CD4-positive, alpha-beta T cell (primary cell): ENCODE data around the gene CSAD. TPM values are rescaled to one million over a fixed set of nuclear protein-coding genes. Genes with fewer than 3 reads are reported as not detected.

Experiments used
- ATAC-seq: fragments of 200-7000 bp; cut with Tn5 transposase; one replicate; pipeline ENCODE4 v1.10.0; 2022; ENCODE audit warnings: mild to moderate bottlenecking; ENCODE audit not compliant: poor library complexity
- CTCF ChIA-PET: fragments of 350-600 bp; sonication (Branson Sonifier 250); formaldehyde crosslinking; loops from one replicate; lab custom pipeline; 2021; ENCODE audit warnings: antibody characterized with exemption, inconsistent platforms; lab: Charles Lee
- POLR2A ChIA-PET: fragments of 350-600 bp; sonication (Branson Sonifier 250); formaldehyde crosslinking; loops from one replicate; lab custom pipeline; 2021; ENCODE audit warnings: antibody characterized with exemption, inconsistent platforms; lab: Charles Lee
- DNase-seq, 14 experiments: peaks; one replicate each; pipeline ENCODE4 v3.0.0-alpha.2; 2013 to 2020; ENCODE audit warnings: mixed read lengths in 2 of 14
- H3K27ac ChIP-seq, 2 donors: one replicate each; pipeline versions ENCODE4 v1.5.1 to v1.7.0; 2013; ENCODE audit warnings: low read length in 2 of 2, low read depth in 1 of 2, mild to moderate bottlenecking in 1 of 2
- H3K27me3 ChIP-seq, 2 experiments: 1 replicate in 1 of 2; 2 replicates in 1 of 2; pipeline versions ENCODE4 v1.6.1 to v1.7.0; 2013; ENCODE audit warnings: low read length in 2 of 2, control low read depth in 1 of 2, mild to moderate bottlenecking in 1 of 2, moderate library complexity in 1 of 2; ENCODE audit not compliant: insufficient read depth in 2 of 2, control insufficient read depth in 1 of 2
- H3K36me3 ChIP-seq: one replicate; pipeline ENCODE4 v1.6.1; 2013; ENCODE audit warnings: low read length, control low read depth; ENCODE audit not compliant: insufficient read depth
- H3K4me1 ChIP-seq: one replicate; pipeline ENCODE4 v1.6.1; 2013; ENCODE audit warnings: low read length, control low read depth; ENCODE audit not compliant: insufficient read depth
- H3K4me3 ChIP-seq: one replicate; pipeline ENCODE4 v1.5.1; 2013; ENCODE audit warnings: mild to moderate bottlenecking, low read length, moderate library complexity
- H3K9me3 ChIP-seq, 2 experiments: 1 replicate in 1 of 2; 2 replicates in 1 of 2; pipeline versions ENCODE4 v1.6.1 to v1.7.0; 2013; ENCODE audit warnings: low read length in 2 of 2, mild to moderate bottlenecking in 2 of 2, control low read depth in 1 of 2, moderate library complexity in 1 of 2; ENCODE audit not compliant: control insufficient read depth in 1 of 2, insufficient read depth in 1 of 2
- H3K27ac Mint-ChIP-seq: one replicate; pipeline ENCODE4 v1.8.0; 2020; ENCODE audit warnings: mixed read lengths
- H3K27me3 Mint-ChIP-seq: one replicate; pipeline ENCODE4 v1.8.0; 2021; ENCODE audit warnings: mixed read lengths
- H3K36me3 Mint-ChIP-seq: one replicate; pipeline ENCODE4 v1.8.0; 2021; ENCODE audit warnings: low read depth, mixed read lengths
- H3K4me1 Mint-ChIP-seq: one replicate; pipeline ENCODE4 v1.8.0; 2021; ENCODE audit warnings: low read depth, mixed read lengths
- H3K4me3 Mint-ChIP-seq: one replicate; pipeline ENCODE4 v1.8.0; 2020; ENCODE audit warnings: mild to moderate bottlenecking, mixed read lengths
- H3K9me3 Mint-ChIP-seq: one replicate; pipeline ENCODE4 v1.8.0; 2020; ENCODE audit warnings: mixed read lengths
- CTCF ChIP-seq: fragments of 200-600 bp; IDR thresholded peaks from one replicate; pipeline ENCODE4 v1.8.0; 2022; ENCODE audit warnings: antibody characterized with exemption, mild to moderate bottlenecking
- intact Hi-C, 2 experiments: fragments of 100-400 bp; cut with DNase I in 1 of 2; cut with micrococcal nuclease in 1 of 2; formaldehyde crosslinking; loops; one replicate each; pipeline versions ENCODE4 v1.15.1 to v1.9.0; 2023 to 2025; cut with DNase I, micrococcal nuclease
- total RNA-seq, 174 experiments: library from RNA in 2 of 174; stranded (reverse) in 2 of 174; gene quantifications; one replicate each; pipeline ENCODE4 v1.2.3 and lab custom pipeline; 2021 to 2026

The CSAD gene
- total RNA-seq, 2 experiments from 2014 or later: 56.7 to 57.3 TPM

- Histone ChIP-seq H3K9me3 (peaks cover 5 to 8% of the 10 kb centered on the region in 2 experiments), H3K4me3 (no peak overlapping the region), H3K27me3 (no peaks in the 10 kb centered on the region), H3K27ac (no peak overlapping the region), H3K36me3 (no peaks in the 10 kb centered on the region), H3K4me1 (no peaks in the 10 kb centered on the region)
- no peak for DNase-seq
- no peak for ATAC-seq
- no peak overlapping the region for H3K27ac Mint-ChIP-seq
- peaks cover 8% of the 10 kb centered on the region for H3K9me3 Mint-ChIP-seq
- CTCF ChIA-PET: no interaction called here
- H3K4me1 Mint-ChIP-seq: no peaks in the 10 kb centered on the region
- POLR2A ChIA-PET: no interaction called here
- no peaks in the 10 kb centered on the region for H3K36me3 Mint-ChIP-seq
- no peak for TF ChIP-seq CTCF
- no peak overlapping the region for H3K4me3 Mint-ChIP-seq
- intact Hi-C loops: no loop called here
- peaks cover 9% of the 10 kb centered on the region for H3K27me3 Mint-ChIP-seq
Measured at GRCh38 chr12:53133722-53134121, 47.0 kb downstream of the CSAD start.

- POLR2A ChIA-PET: no interaction called here
- H3K4me1 ChIP-seq: no peaks in the 10 kb centered on the region
- H3K4me3 Mint-ChIP-seq: no peak overlapping the region
- H3K36me3 ChIP-seq: no peaks in the 10 kb centered on the region
- intact Hi-C loops: no loop called here
- H3K27me3 Mint-ChIP-seq: peaks cover 9% of the 10 kb centered on the region
- H3K9me3 ChIP-seq: peaks cover 3 to 5% of the 10 kb centered on the region in 2 experiments
- DNase-seq: no peak
- no peak for ATAC-seq
- H3K27ac ChIP-seq: no peak overlapping the region
- H3K27ac Mint-ChIP-seq: no peak overlapping the region
- CTCF ChIA-PET: no interaction called here
- H3K9me3 Mint-ChIP-seq: peaks cover 2% of the 10 kb centered on the region
- no peak for TF ChIP-seq CTCF
- no peaks in the 10 kb centered on the region for H3K4me1 Mint-ChIP-seq
- no peaks in the 10 kb centered on the region for H3K36me3 Mint-ChIP-seq
- H3K4me3 ChIP-seq: no peak overlapping the region
- H3K27me3 ChIP-seq: no peaks in the 10 kb centered on the region
Measured at GRCh38 chr12:53131844-53132243, 48.9 kb downstream of the CSAD start.

- H3K4me1 ChIP-seq: no peaks in the 10 kb centered on the region
- intact Hi-C loops: no loop called here
- Mint-ChIP-seq H3K4me1 (no peaks in the 10 kb centered on the region), H3K4me3 (no peak overlapping the region), H3K9me3 (no peaks in the 10 kb centered on the region), H3K27me3 (peaks cover 9% of the 10 kb centered on the region), H3K27ac (no peak overlapping the region), H3K36me3 (no peaks in the 10 kb centered on the region)
- H3K4me3 ChIP-seq: no peak overlapping the region
- ATAC-seq (no peak), DNase-seq (no peak)
- H3K9me3 ChIP-seq: no peaks in the 10 kb centered on the region
- POLR2A ChIA-PET: interaction anchor here (0.9 kb wide), 1 partner anchor 50 kb away, joined by 3 read pairs; the partner anchor contains the start of gene SPRYD3
- H3K27ac ChIP-seq: no peak overlapping the region
- CTCF ChIA-PET: interaction anchor here (0.6 kb wide), 1 partner anchor 16 kb away, joined by 5 read pairs; no protein-coding TSS in a partner anchor
- H3K27me3 ChIP-seq: no peaks in the 10 kb centered on the region
- no peak for TF ChIP-seq CTCF
- H3K36me3 ChIP-seq: no peaks in the 10 kb centered on the region
Measured at GRCh38 chr12:53128780-53129569, 51.8 kb downstream of the CSAD start.
